Heart right ventricle (tissue), 16 donors: ENCODE results near the gene FBXO21. TPM values are rescaled to one million over a fixed set of nuclear protein-coding genes. Genes with fewer than 3 reads are reported as not detected.

Experiments
- ATAC-seq, 8 donors: fragments of 200-7000 bp; cut with Tn5 transposase; one replicate each; pipeline ENCODE4 v1.9.1; 2020; ENCODE audit warnings: mild to moderate bottlenecking in 8 of 8, moderate library complexity in 8 of 8, moderate number of reproducible peaks in 1 of 8
- DNase-seq, 2 donors: peaks; one replicate each; pipeline ENCODE4 v3.0.0-alpha.2; 2020
- H3K27ac ChIP-seq, 10 donors: fragments of 200-600 bp; sonication (generic) in 2 of 10; one replicate each; pipeline versions ENCODE4 v1.5.0 to v1.8.0; 2020 to 2022; ENCODE audit warnings: mild to moderate bottlenecking in 3 of 10
- H3K27me3 ChIP-seq, 7 donors: fragments of 200-600 bp; one replicate each; pipeline ENCODE4 v1.8.0; 2021 to 2022; ENCODE audit warnings: mild to moderate bottlenecking in 2 of 7
- H3K36me3 ChIP-seq, 9 donors: fragments of 200-600 bp; sonication (generic) in 1 of 9; one replicate each; pipeline versions ENCODE4 v1.5.0 to v1.8.0; 2020 to 2022; ENCODE audit warnings: mild to moderate bottlenecking in 2 of 9
- H3K4me1 ChIP-seq, 9 donors: fragments of 200-600 bp; sonication (generic) in 1 of 9; one replicate each; pipeline versions ENCODE4 v1.5.0 to v1.8.0; 2020 to 2022; ENCODE audit warnings: mild to moderate bottlenecking in 4 of 9
- H3K4me3 ChIP-seq, 10 donors: fragments of 200-600 bp; sonication (generic) in 2 of 10; one replicate each; pipeline versions ENCODE4 v1.5.0 to v1.8.0; 2020 to 2022; ENCODE audit warnings: mild to moderate bottlenecking in 7 of 10, moderate library complexity in 2 of 10
- H3K9me3 ChIP-seq, 11 donors: fragments of 200-600 bp in 10 of 11; sonication (generic) in 2 of 11; one replicate each; pipeline versions ENCODE4 v1.5.0 to v1.8.0; 2013 to 2022; ENCODE audit warnings: mild to moderate bottlenecking in 2 of 11, control low read depth in 1 of 11, moderate library complexity in 1 of 11
- WGBS, 2 donors: extraction: QIAGEN DNeasy Blood & Tissue Kit; methylation state at CpG; one replicate each; pipeline ENCODE4 v1.1.7; 2013; ENCODE audit warnings: inconsistent platforms in 1 of 2; 5-methylcytosine and 5-hydroxymethylcytosine counted together
- intact Hi-C, 10 donors: fragments of 100-400 bp; cut with DNase I; formaldehyde crosslinking; loops; one replicate each; pipeline versions ENCODE4 v1.11.1 to v1.14.2; 2022
- polyA plus RNA-seq, 2 donors: library from polyadenylated mRNA; stranded (reverse); fragments of 200-250 nt; gene quantifications; one replicate each; pipeline ENCODE4 v1.2.3, GENCODE V29; 2013
- total RNA-seq, 10 donors: library from RNA; stranded (reverse); fragmentation: NEBNext Ultra II Directional in 3 of 10; extraction: Animal tissue kit (Norgen Biotek cat#: 25700) in 3 of 10; gene quantifications; one replicate each; pipeline versions ENCODE4 v1.2.1 to v1.2.4, GENCODE V29; 2021 to 2023
- TF ChIP-seq, protein P1 (sequence below), 9 donors: fragments of 200-600 bp; sonication (generic) in 2 of 9; IDR thresholded peaks; one replicate each; pipeline versions ENCODE4 v1.5.0 to v1.8.0; 2021 to 2022; ENCODE audit warnings: antibody characterized with exemption in 9 of 9, mild to moderate bottlenecking in 5 of 9, moderate library complexity in 1 of 9
- donor health status: Arrhythmogenic right ventricular cardiomyopathy.
- donor health status: ischemic (EF 13 %, LVEDD 7.1; RV severe dilation, severe dysfunction).
- donor health status: healthy with polysubstance abuse.
- donor health status: DM: no; HTN: yes; CAD: no.
- donor health status: DM: no; HTN: no; CAD: no.
- donor health status: ischemic (EF 25% LVEDD 6.9; RV normal size, moderate dysfunction).
- donor health status: ischemic (EF 25% LVEDD 5.7; RV mildly dilated, moderate dysfunction).
- donor health status: healthy.
- donor health status: DM: yes; HTN: yes; CAD: no.
- donor health status: Ischemic cardiomyopathy.
- donor health status: ischemic (EF 35%, LVEDD 5.7; RV mildly dilated, moderate dysfunction).
- donor health status: nonischemic (EF 11% LVEDD 7.7; RV severe dilation, severe dysfunction).
- donor health status: DM: yes; HTN: yes; CAD: no.
- donor health status: PGD.
- donor health status: ischemic (EF 29% LVEDD 5.4; RV normal size, mild dysfunction).
- donor health status: nonischemic (EF 23%, LVEDD 6.1; RV moderate dilation, normal function).

The FBXO21 gene
- total and polyA plus RNA-seq, 12 donors: 10.2 to 75.1 (median 47.6) TPM

DNA sequence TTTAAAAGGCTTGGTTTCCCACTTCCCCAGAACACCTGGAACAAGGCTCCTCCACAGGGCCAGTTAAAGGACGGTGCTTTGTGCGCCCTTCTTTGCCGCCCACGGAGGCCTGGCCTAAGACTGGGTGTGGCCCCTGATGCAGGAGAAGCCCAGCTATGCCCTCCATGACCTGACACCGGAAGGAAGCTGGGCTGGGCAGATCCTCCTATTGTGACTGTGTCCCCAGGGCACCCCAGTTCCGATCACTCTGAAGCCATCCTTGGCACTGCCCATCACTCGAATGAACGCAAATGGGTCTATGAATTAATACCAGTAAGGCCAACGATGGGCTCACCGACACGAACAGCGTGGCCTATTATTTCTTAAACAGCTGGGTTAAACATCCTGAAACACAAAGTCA lies 42.6 kb downstream of the FBXO21 start:
- TF ChIP-seq, protein P1, sequence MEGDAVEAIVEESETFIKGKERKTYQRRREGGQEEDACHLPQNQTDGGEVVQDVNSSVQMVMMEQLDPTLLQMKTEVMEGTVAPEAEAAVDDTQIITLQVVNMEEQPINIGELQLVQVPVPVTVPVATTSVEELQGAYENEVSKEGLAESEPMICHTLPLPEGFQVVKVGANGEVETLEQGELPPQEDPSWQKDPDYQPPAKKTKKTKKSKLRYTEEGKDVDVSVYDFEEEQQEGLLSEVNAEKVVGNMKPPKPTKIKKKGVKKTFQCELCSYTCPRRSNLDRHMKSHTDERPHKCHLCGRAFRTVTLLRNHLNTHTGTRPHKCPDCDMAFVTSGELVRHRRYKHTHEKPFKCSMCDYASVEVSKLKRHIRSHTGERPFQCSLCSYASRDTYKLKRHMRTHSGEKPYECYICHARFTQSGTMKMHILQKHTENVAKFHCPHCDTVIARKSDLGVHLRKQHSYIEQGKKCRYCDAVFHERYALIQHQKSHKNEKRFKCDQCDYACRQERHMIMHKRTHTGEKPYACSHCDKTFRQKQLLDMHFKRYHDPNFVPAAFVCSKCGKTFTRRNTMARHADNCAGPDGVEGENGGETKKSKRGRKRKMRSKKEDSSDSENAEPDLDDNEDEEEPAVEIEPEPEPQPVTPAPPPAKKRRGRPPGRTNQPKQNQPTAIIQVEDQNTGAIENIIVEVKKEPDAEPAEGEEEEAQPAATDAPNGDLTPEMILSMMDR (IDR thresholded peaks at IDR 0.05): no peak
- Histone ChIP-seq H3K27ac (peak overlapping the region in 1 of 10 donors; percentile 15), H3K4me3 (no peak overlapping the region), H3K27me3 (no peaks in the 10 kb centered on the region), H3K9me3 (no peaks in the 10 kb centered on the region), H3K4me1 (peaks cover 0 to 17% (median 0%) of the 10 kb centered on the region in 9 donors), H3K36me3 (peaks cover 0 to 84% (median 21%) of the 10 kb centered on the region in 9 donors)
- DNase-seq: no peak
- intact Hi-C loops: loop anchor here in 1 of 10 donors (10.0 kb wide), 1 partner anchor 443 kb away; no protein-coding TSS in a partner anchor
- peak in 2 of 8 donors; percentile 11 to 46 for ATAC-seq
- 68 to 75% methylated on average over 12 of the region's 12 CpGs for WGBS, 2 donors

DNA sequence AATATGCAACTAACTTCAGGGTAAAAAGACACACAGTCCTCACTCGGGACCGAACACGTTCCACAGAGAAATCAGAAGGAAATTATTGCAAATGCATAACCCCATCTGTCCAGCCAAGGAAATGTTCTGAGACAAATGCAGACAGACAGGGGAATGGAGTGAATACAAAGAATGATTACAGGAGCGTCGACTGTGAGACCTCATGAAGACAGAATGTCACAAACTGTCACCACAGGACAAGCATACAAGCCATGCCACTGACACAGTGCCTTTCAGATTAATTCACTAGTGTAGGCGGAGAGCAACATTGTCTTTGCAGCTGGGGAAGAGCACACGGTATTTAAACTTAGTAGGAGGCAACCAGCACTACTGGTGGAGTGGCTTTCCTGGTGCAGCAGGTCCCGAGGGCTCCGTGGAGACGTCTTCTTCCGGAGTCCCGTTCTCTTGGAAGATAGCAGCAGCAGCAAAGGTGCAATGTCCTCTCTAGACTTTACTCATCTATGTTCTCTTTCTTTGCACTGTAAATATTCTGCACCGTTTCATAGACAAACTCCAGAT lies 44.6 kb downstream of the FBXO21 start:
- DNase-seq (no peak), ATAC-seq (no peak)
- WGBS, 2 donors: 88 to 89% methylated on average over 13 of the region's 13 CpGs
- Histone ChIP-seq H3K4me1 (peaks cover 0 to 11% (median 5%) of the 10 kb centered on the region in 9 donors), H3K4me3 (no peak overlapping the region), H3K36me3 (peaks cover 0 to 82% (median 21%) of the 10 kb centered on the region in 9 donors), H3K9me3 (no peaks in the 10 kb centered on the region), H3K27ac (no peak overlapping the region), H3K27me3 (no peaks in the 10 kb centered on the region)
- intact Hi-C loops: loop anchor here in 1 of 10 donors (10.0 kb wide), 1 partner anchor 441 kb away; no protein-coding TSS in a partner anchor
- TF ChIP-seq, protein P1 (IDR thresholded peaks at IDR 0.05): no peak

DNA sequence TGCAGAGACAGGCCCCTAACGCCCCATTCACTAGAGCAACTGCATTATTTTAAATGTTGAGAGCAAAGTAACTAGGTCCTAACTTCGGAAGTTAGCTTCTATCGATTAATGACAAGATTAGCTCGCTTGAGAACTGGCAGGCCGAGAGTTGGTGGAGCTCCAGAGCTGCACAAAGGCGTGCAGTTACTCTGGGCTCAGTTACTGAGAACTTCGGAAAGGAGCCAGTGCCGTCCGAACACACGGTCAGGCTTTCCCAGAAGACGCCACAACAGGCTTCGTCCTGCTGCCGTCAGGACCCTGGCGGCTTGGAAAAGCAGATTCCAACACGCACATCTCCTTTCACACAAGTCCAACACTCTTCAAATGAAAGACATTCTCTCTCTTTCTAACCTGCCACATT lies 45.7 kb downstream of the FBXO21 start:
- no peak overlapping the region for H3K4me3 ChIP-seq
- WGBS, 2 donors: 97% methylated on average over 15 of the region's 15 CpGs
- no peak overlapping the region for H3K27ac ChIP-seq
- peaks cover 3 to 19% (median 12%) of the 10 kb centered on the region in 9 donors for H3K4me1 ChIP-seq
- intact Hi-C loops: loop anchor here in 1 of 10 donors (10.0 kb wide), 1 partner anchor 440 kb away; no protein-coding TSS in a partner anchor
- H3K36me3 ChIP-seq: peaks cover 0 to 72% (median 21%) of the 10 kb centered on the region in 9 donors
- ATAC-seq: no peak
- TF ChIP-seq, protein P1 (IDR thresholded peaks at IDR 0.05): no peak
- H3K27me3 ChIP-seq: no peaks in the 10 kb centered on the region
- no peaks in the 10 kb centered on the region for H3K9me3 ChIP-seq
- no peak for DNase-seq

DNA sequence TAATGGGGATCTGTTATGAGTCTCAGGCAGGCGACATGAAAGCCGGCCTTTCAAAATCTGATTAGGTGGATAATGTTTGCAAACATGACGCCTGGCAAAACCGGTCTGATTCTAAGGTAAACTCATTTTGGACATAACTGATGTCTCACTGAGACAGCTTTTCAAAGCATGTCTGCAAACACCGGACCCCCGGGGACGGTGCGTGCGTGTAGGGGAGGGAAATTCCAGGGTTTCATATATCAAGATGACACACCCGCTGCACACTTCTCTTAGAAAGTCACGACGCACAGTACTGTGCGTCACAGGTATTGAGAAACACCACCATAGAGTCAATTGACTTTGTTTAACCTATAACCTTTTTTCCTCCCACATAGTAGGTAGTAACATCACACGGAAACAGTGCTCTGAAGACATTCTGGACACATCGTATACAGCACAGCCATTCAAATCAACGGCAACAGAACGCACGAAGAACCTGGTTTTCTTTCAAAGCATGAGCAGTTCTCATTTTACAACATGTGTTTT lies 47.2 kb downstream of the FBXO21 start:
- Histone ChIP-seq H3K27me3 (no peaks in the 10 kb centered on the region), H3K9me3 (no peaks in the 10 kb centered on the region), H3K27ac (no peak overlapping the region), H3K4me1 (peaks cover 3 to 25% (median 12%) of the 10 kb centered on the region in 9 donors), H3K36me3 (peaks cover 0 to 57% (median 21%) of the 10 kb centered on the region in 9 donors), H3K4me3 (no peak overlapping the region)
- no peak for ATAC-seq
- no peak for DNase-seq
- TF ChIP-seq, protein P1 (IDR thresholded peaks at IDR 0.05): no peak
- intact Hi-C loops: loop anchor here in 1 of 10 donors (10.0 kb wide), 1 partner anchor 438 kb away; no protein-coding TSS in a partner anchor
- WGBS, 2 donors: 93 to 94% methylated on average over 18 of the region's 18 CpGs
